Measurements from ENCODE around the gene MYH10.

The MYH10 gene

GRCh38 chr17:8469964-8470363 lies 160.6 kb downstream of the MYH10 start:
- no peak for DNase-seq

- no peak for DNase-seq
Observed at GRCh38 chr17:8468980-8469379, 161.5 kb downstream of the MYH10 start.

- DNase-seq, result no peak
Observed at GRCh38 chr17:8468127-8468526, 162.4 kb downstream of the MYH10 start.

GRCh38 chr17:8467527-8467926 lies 163.0 kb downstream of the MYH10 start:
- no peak for DNase-seq

- DNase-seq, result no peak
Observed at GRCh38 chr17:8466873-8467272, 163.7 kb downstream of the MYH10 start.

GRCh38 chr17:8466456-8466855 lies 164.1 kb downstream of the MYH10 start:
- no peak for DNase-seq

- DNase-seq, result no peak
Observed at GRCh38 chr17:8465759-8466158, 164.8 kb downstream of the MYH10 start.

- DNase-seq, result no peak
Observed at GRCh38 chr17:8465356-8465755, 165.2 kb downstream of the MYH10 start.

- DNase-seq, result no peak
Observed at GRCh38 chr17:8464941-8465340, 165.6 kb downstream of the MYH10 start.

- DNase-seq, result no peak
Observed at GRCh38 chr17:8463099-8463498, 167.4 kb downstream of the MYH10 start.

- DNase-seq, result no peak
Observed at GRCh38 chr17:8462564-8462963, 168.0 kb downstream of the MYH10 start.

- DNase-seq, result no peak
Observed at GRCh38 chr17:8459831-8460230, 170.7 kb downstream of the MYH10 start.

- DNase-seq, result no peak
Observed at GRCh38 chr17:8459107-8459506, 171.4 kb downstream of the MYH10 start.

GRCh38 chr17:8458128-8458527 lies 172.4 kb downstream of the MYH10 start:
- no peak for DNase-seq

- DNase-seq, result peak; percentile 7
Observed at GRCh38 chr17:8455665-8456209, 174.8 kb downstream of the MYH10 start.

GRCh38 chr17:8453326-8453725 lies 177.2 kb downstream of the MYH10 start:
- DNase-seq, result no peak

- DNase-seq, result no peak
Observed at GRCh38 chr17:8451933-8452614, 178.5 kb downstream of the MYH10 start.

- DNase-seq, result no peak
Observed at GRCh38 chr17:8448310-8448709, 182.2 kb downstream of the MYH10 start.

GRCh38 chr17:8447799-8448198 lies 182.7 kb downstream of the MYH10 start:
- DNase-seq, result no peak

- no peak for DNase-seq
Observed at GRCh38 chr17:8445536-8445935, 185.0 kb downstream of the MYH10 start.

GRCh38 chr17:8444494-8444893 lies 186.0 kb downstream of the MYH10 start:
- no peak for DNase-seq

- no peak for DNase-seq
Observed at GRCh38 chr17:8443756-8444155, 186.8 kb downstream of the MYH10 start.

- no peak for DNase-seq
Observed at GRCh38 chr17:8442310-8442709, 188.2 kb downstream of the MYH10 start.

GRCh38 chr17:8441690-8442089 lies 188.8 kb downstream of the MYH10 start:
- DNase-seq, result no peak

GRCh38 chr17:8439681-8440080 lies 190.8 kb downstream of the MYH10 start:
- no peak for DNase-seq

All from activated CD4-positive, alpha-beta T cell treated with anti-CD3 and anti-CD28 coated beads, Interleukin-2, Interleukin-6, amounts not matched to agents 100 ng/mL and 50 ng/mL, durations not matched to agents 16 hours and 8 hours (primary cell).